ENCODE results near the gene EFCAB8.

GRCh38 chr20:32841632-32842031 lies 17.1 kb upstream of the EFCAB8 start:
- TF ChIP-seq, protein P1, sequence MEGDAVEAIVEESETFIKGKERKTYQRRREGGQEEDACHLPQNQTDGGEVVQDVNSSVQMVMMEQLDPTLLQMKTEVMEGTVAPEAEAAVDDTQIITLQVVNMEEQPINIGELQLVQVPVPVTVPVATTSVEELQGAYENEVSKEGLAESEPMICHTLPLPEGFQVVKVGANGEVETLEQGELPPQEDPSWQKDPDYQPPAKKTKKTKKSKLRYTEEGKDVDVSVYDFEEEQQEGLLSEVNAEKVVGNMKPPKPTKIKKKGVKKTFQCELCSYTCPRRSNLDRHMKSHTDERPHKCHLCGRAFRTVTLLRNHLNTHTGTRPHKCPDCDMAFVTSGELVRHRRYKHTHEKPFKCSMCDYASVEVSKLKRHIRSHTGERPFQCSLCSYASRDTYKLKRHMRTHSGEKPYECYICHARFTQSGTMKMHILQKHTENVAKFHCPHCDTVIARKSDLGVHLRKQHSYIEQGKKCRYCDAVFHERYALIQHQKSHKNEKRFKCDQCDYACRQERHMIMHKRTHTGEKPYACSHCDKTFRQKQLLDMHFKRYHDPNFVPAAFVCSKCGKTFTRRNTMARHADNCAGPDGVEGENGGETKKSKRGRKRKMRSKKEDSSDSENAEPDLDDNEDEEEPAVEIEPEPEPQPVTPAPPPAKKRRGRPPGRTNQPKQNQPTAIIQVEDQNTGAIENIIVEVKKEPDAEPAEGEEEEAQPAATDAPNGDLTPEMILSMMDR (IDR thresholded peaks at IDR 0.05) = no peak
- TF ChIP-seq POLR2A (IDR thresholded peaks at IDR 0.05) = no peak

All from uterus (tissue), 2 donors.